Measurements from ENCODE around the gene CHERP.

GRCh38 chr19:16575861-16576689 lies 33.8 kb upstream of the CHERP start:
- no peak for TF ChIP-seq CTCF (conservative IDR thresholded peaks at IDR 0.05 in 1 of 2, IDR thresholded peaks at IDR 0.05 in 1 of 2; ENCODE audit: low read depth in 1 of 2, low read length in 2 of 2)
- TF ChIP-seq EZH2 (IDR thresholded peaks at IDR 0.05; ENCODE audit: low read length, missing control alignments), result no peak
